GM20000 (cell line): Measurements from ENCODE around the gene PAGE2B.
"Not testable (repeated sequence)": the region's sequence is repeated elsewhere in the genome, so short reads cannot be mapped to it uniquely, and the experiment has no call there.

Source experiments
- DNase-seq: peaks from one replicate; pipeline ENCODE4 v3.0.0; 2012; ENCODE audit warnings: low spot score
- CTCF ChIP-seq: IDR thresholded peaks from 2 replicates; pipeline ENCODE4 v1.5.1; 2012; ENCODE audit warnings: mild to moderate bottlenecking, control low read depth; ENCODE audit errors: extremely low read depth, missing control alignments

Gene PAGE2B

GRCh38 chrX:55111578-55112254 is 36.9 kb downstream of the PAGE2B start:
- no peak for TF ChIP-seq CTCF
- DNase-seq = no peak

GRCh38 chrX:55116589-55116988 is 41.8 kb downstream of the PAGE2B start:
- not testable (repeated sequence) for DNase-seq

DNA sequence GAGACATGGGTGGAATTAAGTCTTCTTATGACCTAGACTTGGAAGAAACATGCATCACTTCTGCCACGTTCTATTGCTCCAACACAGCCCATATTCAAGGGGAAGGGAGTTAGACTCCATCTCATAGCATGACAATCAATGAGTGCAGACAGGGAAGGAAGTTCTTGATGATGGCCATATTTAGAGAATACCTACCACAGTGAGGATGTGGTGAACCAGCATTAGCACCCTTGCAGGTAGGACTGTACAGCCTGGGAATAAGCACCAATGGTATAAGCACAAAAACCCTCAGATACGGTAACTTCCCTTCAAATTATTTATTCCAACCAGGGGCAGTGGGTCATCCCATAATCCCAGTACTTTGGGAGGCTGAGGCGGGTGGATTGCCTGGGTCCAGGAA is 43.7 kb downstream of the PAGE2B start:
- no peak for TF ChIP-seq CTCF
- no peak for DNase-seq

- TF ChIP-seq CTCF = no peak
- no peak for DNase-seq
Measured at GRCh38 chrX:55119271-55119670, 44.4 kb downstream of the PAGE2B start.

DNA sequence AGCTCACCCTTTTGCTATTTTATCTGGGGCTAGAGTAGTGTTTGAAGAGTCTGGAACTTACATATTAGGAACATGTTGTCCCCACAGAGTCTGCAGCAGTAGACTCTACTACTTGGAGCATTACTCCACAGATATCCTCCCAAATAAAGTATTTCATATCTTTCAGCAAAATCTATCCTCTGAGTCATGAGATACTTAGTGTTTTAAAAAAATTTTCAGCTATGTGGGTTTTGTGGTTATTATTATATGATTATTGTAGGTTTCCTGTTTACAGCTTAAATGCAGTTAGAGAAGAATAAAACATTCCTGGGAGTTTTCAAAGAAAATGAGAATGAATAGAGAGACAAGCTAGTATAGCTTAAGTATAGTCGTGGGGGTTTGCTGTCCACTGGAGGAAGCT is 44.9 kb downstream of the PAGE2B start:
- DNase-seq = no peak
- TF ChIP-seq CTCF = no peak

GRCh38 chrX:55120761-55121358 is 46.0 kb downstream of the PAGE2B start:
- no peak for DNase-seq
- no peak for TF ChIP-seq CTCF

DNA sequence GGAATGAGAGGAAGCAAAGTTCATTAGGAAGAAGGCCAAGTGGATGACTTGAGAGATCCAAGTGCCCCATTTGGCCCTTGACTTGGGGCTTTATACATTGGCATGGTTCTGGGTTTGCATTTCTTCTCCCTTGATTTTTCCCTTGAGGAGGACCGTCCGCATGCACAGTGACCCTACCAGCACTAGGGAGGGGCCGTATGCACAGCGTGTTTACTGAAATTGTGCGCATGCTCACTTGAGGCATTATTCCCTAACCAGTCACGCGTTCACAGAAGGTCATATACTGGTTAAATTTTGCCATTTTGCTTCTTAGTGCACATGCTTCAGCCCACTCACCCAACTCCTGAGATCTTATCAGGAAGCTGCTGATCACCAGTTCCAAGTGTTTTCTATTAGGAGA is 49.1 kb downstream of the PAGE2B start:
- DNase-seq = no peak
- TF ChIP-seq CTCF = no peak

- no peak for TF ChIP-seq CTCF
- DNase-seq = no peak
Measured at GRCh38 chrX:55127692-55128091, 52.9 kb downstream of the PAGE2B start.
